Activated T-helper 1 cell treated with anti-CD3 and anti-CD28 coated beads, Interleukin-2, amount 50 U/mL, for 16 hours (primary cell): ENCODE results near the gene STON2.
A peak's percentile ranks its signal among the peaks of the same experiment; 100 is the strongest.
"Not testable (repeated sequence)": the region's sequence is repeated elsewhere in the genome, so short reads cannot be mapped to it uniquely, and the experiment has no call there.

Experiments used
- DNase-seq, 2 donors: peaks; one replicate each; pipeline ENCODE4 v3.0.0-alpha.2; 2020; ENCODE audit warnings: low read depth in 1 of 2, low spot score in 1 of 2

The STON2 gene

GRCh38 chr14:81400202-81400678 lies at the start of gene STON2:
TSS of gene STON2 (minus strand) at chr14:81400324. CDS start at chr14:81398382, 1,942 bp downstream.
- no peak for DNase-seq

- DNase-seq, result no peak
Observed at GRCh38 chr14:81449576-81449975, 49.5 kb upstream of the STON2 start.

GRCh38 chr14:81449114-81449513 lies 49.0 kb upstream of the STON2 start:
- no peak for DNase-seq

- no peak for DNase-seq
Observed at GRCh38 chr14:81447021-81447764, 47.1 kb upstream of the STON2 start.

GRCh38 chr14:81446279-81447007 lies 46.3 kb upstream of the STON2 start:
- DNase-seq, result no peak

- no peak for DNase-seq
Observed at GRCh38 chr14:81441626-81442134, 41.6 kb upstream of the STON2 start.

GRCh38 chr14:81440041-81440440 lies 39.9 kb upstream of the STON2 start:
- no peak for DNase-seq

- DNase-seq, result no peak
Observed at GRCh38 chr14:81437244-81437643, 37.1 kb upstream of the STON2 start.

- DNase-seq, result peak in 1 of 2 donors; percentile 8
Observed at GRCh38 chr14:81436296-81437138, 36.4 kb upstream of the STON2 start.

- no peak for DNase-seq
Observed at GRCh38 chr14:81435391-81436295, 35.5 kb upstream of the STON2 start.

- no peak for DNase-seq
Observed at GRCh38 chr14:81435048-81435390, 34.9 kb upstream of the STON2 start.

- DNase-seq, result no peak
Observed at GRCh38 chr14:81434230-81434629, 34.1 kb upstream of the STON2 start.

GRCh38 chr14:81433378-81433777 lies 33.3 kb upstream of the STON2 start:
- DNase-seq, result no peak

GRCh38 chr14:81432219-81432661 lies 32.1 kb upstream of the STON2 start:
- DNase-seq, result no peak

- no peak for DNase-seq
Observed at GRCh38 chr14:81430235-81430634, 30.1 kb upstream of the STON2 start.

- DNase-seq, result not testable (repeated sequence)
Observed at GRCh38 chr14:81429749-81430148, 29.6 kb upstream of the STON2 start.

- DNase-seq, result no peak
Observed at GRCh38 chr14:81429028-81429427, 28.9 kb upstream of the STON2 start.

- no peak for DNase-seq
Observed at GRCh38 chr14:81427348-81428058, 27.4 kb upstream of the STON2 start.

- DNase-seq, result no peak
Observed at GRCh38 chr14:81423504-81423903, 23.4 kb upstream of the STON2 start.
